ENCODE results near the gene VTI1A. TPM values are rescaled to one million over a fixed set of nuclear protein-coding genes. Genes with fewer than 3 reads are reported as not detected.

Gene VTI1A
- total RNA-seq, 1 donor from 2014 or later = 35.2 TPM

DNA sequence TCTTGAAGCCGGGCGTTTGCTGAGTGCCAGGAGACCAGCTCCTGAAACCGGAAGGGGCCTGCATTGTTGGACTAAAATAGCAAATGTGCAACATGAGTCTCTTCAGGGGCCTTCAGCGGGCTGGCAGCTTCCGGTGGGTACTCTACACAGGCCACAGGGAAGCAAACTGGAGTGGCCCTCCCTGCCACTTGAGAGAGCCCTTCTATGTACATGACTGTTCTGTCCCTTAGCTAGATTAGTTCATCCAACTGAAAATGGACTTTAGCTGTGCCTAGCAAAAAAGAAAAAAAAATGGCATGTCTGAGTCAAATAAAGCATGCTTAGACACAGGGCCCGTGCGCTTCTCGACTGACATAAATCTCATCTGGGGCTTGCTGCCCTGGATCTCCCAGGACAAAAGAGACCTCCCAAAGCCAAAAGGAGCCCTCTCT is 387.8 kb downstream of the VTI1A start:
- Mint-ChIP-seq H3K4me1 (no peaks in the 10 kb centered on the region), H3K36me3 (ENCODE audit: low read depth) (no peaks in the 10 kb centered on the region), H3K27ac (no peak overlapping the region), H3K9me3 (no peaks in the 10 kb centered on the region), H3K27me3 (no peaks in the 10 kb centered on the region), H3K4me3 (no peak overlapping the region)
- intact Hi-C loops (cut with micrococcal nuclease) = no loop called here
- no peak for DNase-seq

DNA sequence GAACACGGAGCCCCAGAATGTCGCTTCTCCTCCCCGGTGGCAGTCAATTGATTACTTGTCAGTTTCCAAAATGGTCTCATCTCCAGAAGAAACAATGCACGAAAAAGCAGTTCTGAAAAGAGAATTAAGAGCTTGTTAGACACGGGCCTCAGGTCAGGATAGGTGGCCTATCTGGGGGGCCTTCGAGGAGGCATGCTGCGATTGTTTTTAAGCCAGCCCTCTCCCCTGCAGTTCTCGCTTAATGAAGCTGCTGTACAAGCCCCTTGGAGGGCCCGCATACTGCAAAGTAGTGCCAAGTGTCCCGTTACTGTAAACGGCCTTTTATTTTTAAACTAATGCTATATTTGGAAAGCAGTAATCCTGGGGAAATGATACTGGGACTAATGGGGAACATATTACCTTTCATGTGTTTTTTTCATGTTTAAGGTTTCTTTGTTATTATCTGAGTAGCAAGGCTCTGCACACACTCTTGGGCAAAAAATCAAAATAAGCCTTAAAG is 388.3 kb downstream of the VTI1A start:
- DNase-seq = no peak
- intact Hi-C loops (cut with micrococcal nuclease) = no loop called here
- H3K27ac Mint-ChIP-seq = no peak overlapping the region

DNA sequence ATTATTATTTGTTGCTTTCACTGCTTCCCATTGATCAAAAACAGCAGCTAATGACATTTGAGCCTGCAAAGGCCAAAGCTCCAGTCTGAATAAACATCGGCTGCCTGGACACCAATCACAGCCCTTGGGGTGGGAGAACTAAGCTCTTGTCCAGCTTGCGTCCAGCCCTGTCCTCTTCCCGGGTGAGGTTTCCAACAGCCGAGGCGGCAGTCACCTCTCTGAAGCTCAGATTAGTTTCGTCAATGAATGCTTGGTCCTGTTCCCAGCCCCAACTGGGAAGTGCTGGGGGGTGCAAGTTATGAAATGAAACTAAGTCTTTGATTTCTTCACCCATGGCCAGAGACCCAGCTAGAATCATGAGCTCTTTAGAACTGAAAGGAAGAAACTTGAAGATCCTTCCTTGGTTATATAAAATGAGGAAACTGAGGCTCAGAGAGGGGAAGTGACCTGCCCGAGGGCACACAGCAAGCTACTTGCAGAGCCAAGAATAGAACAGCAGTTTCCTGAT is 389.0 kb downstream of the VTI1A start:
- intact Hi-C loops (cut with micrococcal nuclease) = no loop called here
- no peaks in the 10 kb centered on the region for H3K4me1 Mint-ChIP-seq
- H3K4me3 Mint-ChIP-seq = no peak overlapping the region
- H3K36me3 Mint-ChIP-seq (ENCODE audit: low read depth) = no peaks in the 10 kb centered on the region
- DNase-seq = no peak
- H3K27ac Mint-ChIP-seq = no peak overlapping the region
- no peaks in the 10 kb centered on the region for H3K27me3 Mint-ChIP-seq
- no peaks in the 10 kb centered on the region for H3K9me3 Mint-ChIP-seq

More for the DNA sequence above, 388.3 kb downstream of the VTI1A start:
- H3K4me1 Mint-ChIP-seq = no peaks in the 10 kb centered on the region
- no peaks in the 10 kb centered on the region for H3K9me3 Mint-ChIP-seq
- H3K27me3 Mint-ChIP-seq = no peaks in the 10 kb centered on the region
- H3K4me3 Mint-ChIP-seq = no peak overlapping the region
- no peaks in the 10 kb centered on the region for H3K36me3 Mint-ChIP-seq (ENCODE audit: low read depth)

DNA sequence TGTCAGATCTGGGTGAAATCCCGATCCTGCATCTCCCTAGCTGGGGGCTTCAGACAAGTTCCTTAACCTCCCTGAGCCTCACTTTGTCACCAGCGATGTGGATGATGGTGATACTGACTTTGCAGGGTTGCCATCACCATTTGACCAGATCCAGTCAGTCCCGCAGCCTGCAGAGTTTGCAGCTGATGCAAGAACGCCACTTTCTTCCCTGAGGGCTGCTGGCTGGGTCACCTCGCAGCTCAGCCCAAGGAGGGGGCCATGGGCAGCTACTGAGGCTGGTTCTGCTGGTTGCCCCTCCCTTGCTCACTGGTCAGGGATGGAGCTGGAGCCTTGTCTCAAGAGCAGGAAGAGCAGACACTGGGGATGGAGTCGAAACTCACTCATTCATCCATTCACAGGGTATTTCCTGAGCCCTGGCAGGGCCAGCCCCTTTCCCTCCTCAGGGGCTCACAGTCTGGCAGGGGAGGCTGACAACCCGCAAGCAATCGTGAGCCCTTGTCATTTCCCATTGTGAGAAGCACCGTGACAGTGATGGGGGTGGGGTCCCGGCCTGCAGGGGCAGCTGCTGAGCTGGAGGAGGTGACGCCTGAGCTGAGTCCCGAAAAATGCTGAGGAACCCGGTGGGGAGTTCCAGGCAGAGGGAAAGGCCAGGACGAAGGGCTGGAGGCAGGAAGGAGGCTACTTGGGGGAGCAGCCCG is 391.9 kb downstream of the VTI1A start:
- no peaks in the 10 kb centered on the region for H3K4me1 Mint-ChIP-seq
- H3K36me3 Mint-ChIP-seq (ENCODE audit: low read depth) = no peaks in the 10 kb centered on the region
- no peak for DNase-seq
- intact Hi-C loops (cut with micrococcal nuclease) = no loop called here
- no peaks in the 10 kb centered on the region for H3K9me3 Mint-ChIP-seq
- H3K4me3 Mint-ChIP-seq = no peak overlapping the region
- no peak overlapping the region for H3K27ac Mint-ChIP-seq
- H3K27me3 Mint-ChIP-seq = no peaks in the 10 kb centered on the region

DNA sequence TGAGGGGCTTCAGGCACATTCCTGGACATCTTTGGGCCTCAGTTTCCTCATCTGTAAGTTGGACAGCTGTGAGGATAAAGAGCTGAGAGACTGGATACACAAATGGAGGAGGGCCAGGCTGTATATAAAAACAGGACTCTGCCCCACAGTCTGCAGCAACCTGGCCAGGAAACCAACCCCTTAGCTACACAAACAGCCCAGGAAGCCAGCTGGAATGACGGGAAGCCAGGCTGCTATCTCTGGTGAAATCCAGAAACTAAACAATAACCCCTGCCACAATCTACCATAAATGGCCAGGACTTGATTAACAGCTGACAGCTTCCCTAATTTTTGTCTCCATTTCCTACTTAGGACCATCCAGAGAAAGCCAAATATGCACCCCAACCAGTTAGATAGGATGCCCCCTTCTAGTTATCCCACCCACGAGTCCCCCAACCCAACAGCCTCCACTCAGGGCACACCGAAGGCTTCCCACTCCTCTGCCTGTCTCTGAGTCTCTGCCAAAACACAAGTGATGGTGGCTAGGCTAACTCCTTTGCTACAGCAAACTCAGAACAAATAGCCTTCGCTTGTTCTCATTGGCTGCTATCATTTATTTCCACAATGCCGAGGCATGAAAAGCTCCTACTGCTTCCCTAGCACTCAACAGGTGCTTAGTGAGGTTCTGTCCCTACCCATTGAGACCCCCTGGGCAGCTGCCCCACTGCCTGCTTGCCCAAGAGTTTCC is 393.1 kb downstream of the VTI1A start:
- Mint-ChIP-seq H3K4me3 (no peak overlapping the region), H3K36me3 (ENCODE audit: low read depth) (no peaks in the 10 kb centered on the region), H3K27ac (no peak overlapping the region), H3K27me3 (no peaks in the 10 kb centered on the region), H3K4me1 (no peaks in the 10 kb centered on the region), H3K9me3 (no peaks in the 10 kb centered on the region)
- DNase-seq = no peak
- intact Hi-C loops (cut with micrococcal nuclease) = no loop called here

DNA sequence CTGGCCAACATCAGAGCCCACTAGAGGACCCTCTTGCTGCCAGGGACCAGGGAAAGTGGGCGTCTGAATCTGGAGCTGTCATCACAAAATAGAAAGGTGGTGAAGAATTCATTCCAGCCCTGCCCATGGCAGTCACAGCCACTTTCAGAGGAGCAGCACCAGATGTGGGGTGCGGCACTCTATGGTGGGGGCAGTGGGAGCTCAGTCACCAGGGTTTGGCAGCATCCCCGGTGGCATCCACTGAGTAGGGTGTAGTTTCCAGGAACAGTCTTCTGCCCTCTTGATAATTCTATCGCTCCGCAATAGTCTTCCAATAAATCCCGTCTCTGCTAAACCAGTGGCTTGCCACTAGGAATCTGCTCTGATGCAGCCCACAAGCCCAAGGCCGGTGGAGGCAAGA is 394.5 kb downstream of the VTI1A start:
- Mint-ChIP-seq H3K36me3 (ENCODE audit: low read depth) (no peaks in the 10 kb centered on the region), H3K9me3 (peaks cover 3% of the 10 kb centered on the region), H3K27ac (no peak overlapping the region), H3K27me3 (no peaks in the 10 kb centered on the region), H3K4me1 (no peaks in the 10 kb centered on the region), H3K4me3 (no peak overlapping the region)
- intact Hi-C loops (cut with micrococcal nuclease) = no loop called here
- no peak for DNase-seq

DNA sequence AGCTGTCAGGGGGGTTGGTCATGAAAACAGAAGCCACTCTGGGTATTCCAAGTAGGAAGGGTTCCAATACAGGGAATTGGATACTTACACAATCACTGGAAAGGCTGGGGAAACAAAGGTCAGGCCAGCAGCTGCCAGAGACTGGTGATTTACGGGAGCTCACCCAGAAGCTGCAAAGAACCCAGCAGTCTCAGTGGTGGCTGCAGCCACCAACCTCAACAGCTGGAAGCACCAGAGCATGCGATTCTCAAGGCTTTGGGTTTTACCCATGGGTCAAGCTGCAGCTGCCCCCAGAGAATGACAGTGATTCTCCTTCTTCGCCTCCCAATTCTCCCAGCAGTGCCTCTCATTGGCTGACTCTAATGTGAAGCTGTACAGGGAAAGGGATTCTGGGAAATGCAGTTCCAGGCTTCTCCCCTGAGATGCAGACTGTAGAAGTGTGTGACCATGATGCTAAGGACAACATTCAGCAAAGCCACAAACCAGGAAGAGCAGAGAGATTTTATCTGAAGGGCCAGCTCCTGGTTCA is 395.9 kb downstream of the VTI1A start:
- no peaks in the 10 kb centered on the region for H3K27me3 Mint-ChIP-seq
- H3K36me3 Mint-ChIP-seq (ENCODE audit: low read depth) = peaks cover 5% of the 10 kb centered on the region
- no peak overlapping the region for H3K27ac Mint-ChIP-seq
- DNase-seq = no peak
- no peaks in the 10 kb centered on the region for H3K4me1 Mint-ChIP-seq
- no peak overlapping the region for H3K4me3 Mint-ChIP-seq
- peaks cover 11% of the 10 kb centered on the region for H3K9me3 Mint-ChIP-seq
- intact Hi-C loops (cut with micrococcal nuclease) = no loop called here

DNA sequence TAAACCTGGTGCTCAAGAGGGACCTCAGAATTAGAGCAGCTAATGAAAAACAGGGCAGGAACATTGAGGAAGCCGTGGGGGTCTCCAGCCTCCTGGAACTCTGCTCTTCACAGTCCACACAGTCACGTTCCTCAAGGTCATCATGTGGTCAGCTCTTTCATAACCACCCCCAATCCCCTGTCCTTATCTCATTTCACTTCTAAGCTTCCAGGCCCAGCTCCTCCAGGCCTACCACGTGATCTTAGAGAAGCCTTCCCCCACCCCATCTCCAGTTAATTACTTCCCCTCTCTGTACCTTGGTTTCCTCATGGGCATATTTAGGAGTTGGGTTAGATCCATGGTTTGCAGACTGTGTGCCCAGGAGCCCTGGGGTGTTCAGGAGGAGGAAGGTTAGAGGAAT is 396.6 kb downstream of the VTI1A start:
- H3K27ac Mint-ChIP-seq = no peak overlapping the region
- H3K9me3 Mint-ChIP-seq = peaks cover 16% of the 10 kb centered on the region
- no peak overlapping the region for H3K4me3 Mint-ChIP-seq
- intact Hi-C loops (cut with micrococcal nuclease) = no loop called here
- no peaks in the 10 kb centered on the region for H3K4me1 Mint-ChIP-seq
- peaks cover 5% of the 10 kb centered on the region for H3K36me3 Mint-ChIP-seq (ENCODE audit: low read depth)
- no peak for DNase-seq
- no peaks in the 10 kb centered on the region for H3K27me3 Mint-ChIP-seq

DNA sequence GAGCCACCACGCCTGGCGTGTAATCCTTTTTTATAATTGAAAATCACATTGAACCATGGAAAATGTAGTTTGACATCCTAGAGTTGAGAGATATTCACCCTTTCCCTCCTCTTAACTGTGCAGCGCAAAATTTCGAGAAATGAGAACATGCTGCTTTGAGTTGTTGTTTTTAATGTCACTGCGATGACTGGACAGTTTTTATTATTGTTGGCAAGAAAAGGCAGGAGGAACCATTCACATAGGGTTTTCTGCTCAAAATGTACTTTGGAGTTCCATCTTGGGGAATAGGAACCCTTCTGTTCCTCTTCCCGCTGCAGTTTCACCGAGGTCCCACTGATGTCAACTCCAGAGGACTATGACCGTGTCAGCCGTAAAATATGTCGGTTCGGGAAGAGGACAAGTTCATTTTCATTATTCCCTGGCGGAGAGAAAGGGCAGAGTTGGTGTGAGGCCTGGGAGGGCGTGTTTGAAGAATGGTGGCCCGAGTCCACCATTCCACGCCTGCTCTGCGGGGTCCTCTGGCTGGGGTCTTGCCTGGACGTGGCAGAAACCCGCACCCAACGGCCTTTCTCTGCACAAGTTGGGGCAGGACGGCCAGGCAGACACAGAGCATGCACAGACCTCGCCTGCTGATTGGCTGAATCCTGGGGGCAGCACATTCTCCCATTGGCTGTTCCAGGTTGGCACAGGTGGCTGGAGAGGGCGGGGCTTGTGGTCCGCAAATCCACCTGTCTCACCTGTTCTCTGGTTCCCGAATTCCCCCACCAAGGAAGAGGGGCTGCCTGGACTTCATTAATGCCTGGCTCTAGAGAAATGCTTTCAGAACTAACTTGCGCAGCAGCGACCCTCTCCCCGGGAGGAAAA is 397.9 kb downstream of the VTI1A start:
- Mint-ChIP-seq H3K36me3 (ENCODE audit: low read depth) (peaks cover 5% of the 10 kb centered on the region), H3K27me3 (no peaks in the 10 kb centered on the region), H3K4me3 (no peak overlapping the region), H3K4me1 (no peaks in the 10 kb centered on the region), H3K27ac (no peak overlapping the region), H3K9me3 (peaks cover 16% of the 10 kb centered on the region)
- no peak for DNase-seq
- intact Hi-C loops (cut with micrococcal nuclease) = no loop called here

DNA sequence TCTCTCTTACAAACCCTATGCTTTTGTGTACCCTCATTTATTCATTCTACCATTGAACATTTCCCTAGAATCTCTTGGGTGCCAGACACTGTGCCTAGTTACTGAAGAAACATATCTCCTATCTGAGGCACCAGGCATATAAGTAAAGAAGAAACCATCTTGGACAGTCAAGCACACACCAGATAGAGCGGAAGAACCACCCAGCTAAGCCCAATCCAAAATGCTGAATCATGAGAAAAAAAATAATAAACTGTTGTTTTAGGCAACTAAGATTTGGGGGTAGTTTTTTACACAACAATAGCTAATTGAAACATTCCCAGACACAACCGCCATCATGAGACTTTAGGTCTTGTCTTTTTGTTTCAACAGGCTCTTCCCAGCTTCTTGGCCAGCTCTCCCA is 400.8 kb downstream of the VTI1A start:
- Mint-ChIP-seq H3K9me3 (peaks cover 16% of the 10 kb centered on the region), H3K4me1 (no peaks in the 10 kb centered on the region), H3K36me3 (ENCODE audit: low read depth) (peaks cover 5% of the 10 kb centered on the region), H3K4me3 (no peak overlapping the region), H3K27me3 (no peaks in the 10 kb centered on the region), H3K27ac (no peak overlapping the region)
- no peak for DNase-seq
- intact Hi-C loops (cut with micrococcal nuclease) = no loop called here

DNA sequence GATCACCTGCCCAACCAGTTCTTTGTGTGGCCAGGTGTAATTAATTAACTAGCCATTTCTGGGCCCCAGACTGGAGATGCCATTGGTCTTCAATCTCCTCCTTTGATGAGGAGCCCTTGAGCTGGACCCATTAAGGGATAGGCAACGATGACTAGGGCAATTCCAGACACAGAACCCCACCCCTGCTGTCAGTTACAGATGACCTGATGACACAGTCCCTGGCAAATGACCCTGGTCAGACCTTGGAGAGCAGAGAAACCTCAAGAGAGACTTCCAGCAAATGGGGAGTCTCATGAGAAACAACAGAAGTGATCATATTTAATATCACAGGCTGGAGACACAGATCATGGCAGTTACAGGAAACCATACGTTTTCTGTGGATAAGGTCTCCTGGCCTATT is 401.2 kb downstream of the VTI1A start:
- no peaks in the 10 kb centered on the region for H3K27me3 Mint-ChIP-seq
- intact Hi-C loops (cut with micrococcal nuclease) = no loop called here
- H3K9me3 Mint-ChIP-seq = peaks cover 16% of the 10 kb centered on the region
- peaks cover 5% of the 10 kb centered on the region for H3K36me3 Mint-ChIP-seq (ENCODE audit: low read depth)
- DNase-seq = no peak
- no peaks in the 10 kb centered on the region for H3K4me1 Mint-ChIP-seq
- H3K27ac Mint-ChIP-seq = no peak overlapping the region
- H3K4me3 Mint-ChIP-seq = no peak overlapping the region

DNA sequence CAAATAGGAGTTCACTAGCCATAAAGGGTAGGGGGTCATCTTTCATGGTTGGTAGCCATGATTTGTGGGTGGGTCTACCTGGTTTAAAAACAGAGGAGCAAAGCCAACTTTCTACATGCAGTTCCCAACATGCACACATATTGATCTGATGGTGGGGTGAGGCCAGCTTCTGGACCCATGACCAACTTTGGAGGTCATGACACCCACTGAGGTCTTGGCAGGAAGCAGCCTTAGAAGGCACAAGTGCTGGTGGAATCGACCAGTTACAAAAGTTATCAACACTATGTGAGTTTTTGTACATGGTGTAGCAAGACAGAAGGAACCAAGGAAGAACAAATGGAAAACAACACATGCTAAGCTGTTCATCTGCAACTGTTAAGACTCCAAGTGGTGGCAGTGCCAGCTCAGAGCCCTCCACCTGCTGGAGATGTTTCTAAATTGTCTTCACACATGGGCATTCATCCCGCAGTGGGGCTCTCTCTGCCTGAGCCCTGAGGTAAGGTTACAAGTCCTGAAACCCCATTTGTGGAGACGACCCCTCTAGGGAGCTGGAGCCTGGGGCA is 401.9 kb downstream of the VTI1A start:
- Mint-ChIP-seq H3K36me3 (ENCODE audit: low read depth) (peaks cover 5% of the 10 kb centered on the region), H3K4me3 (no peak overlapping the region), H3K27me3 (no peaks in the 10 kb centered on the region), H3K4me1 (no peaks in the 10 kb centered on the region), H3K27ac (no peak overlapping the region), H3K9me3 (peaks cover 16% of the 10 kb centered on the region)
- intact Hi-C loops (cut with micrococcal nuclease) = no loop called here
- DNase-seq = no peak

DNA sequence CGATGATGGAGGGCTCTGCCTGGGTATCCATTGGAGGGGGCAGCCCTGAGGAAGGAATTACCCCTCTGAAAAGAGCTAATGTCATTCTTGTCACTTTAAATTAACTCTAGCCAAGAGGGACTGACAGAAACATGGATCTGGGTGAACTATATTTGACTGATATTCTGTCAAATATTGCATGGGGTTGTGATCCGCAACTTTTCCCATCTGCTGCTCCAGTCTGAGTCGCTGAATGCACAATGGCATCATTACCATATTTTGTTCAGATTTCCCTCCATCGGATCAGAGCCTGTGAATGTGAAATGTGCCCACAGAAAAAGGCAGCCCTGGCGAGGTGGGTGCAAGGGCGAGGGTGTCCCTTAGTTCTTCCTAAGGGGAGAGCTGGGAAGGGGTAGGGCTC is 402.5 kb downstream of the VTI1A start:
- peaks cover 16% of the 10 kb centered on the region for H3K9me3 Mint-ChIP-seq
- H3K4me3 Mint-ChIP-seq = no peak overlapping the region
- H3K36me3 Mint-ChIP-seq (ENCODE audit: low read depth) = peaks cover 5% of the 10 kb centered on the region
- H3K27ac Mint-ChIP-seq = no peak overlapping the region
- H3K27me3 Mint-ChIP-seq = no peaks in the 10 kb centered on the region
- DNase-seq = no peak
- intact Hi-C loops (cut with micrococcal nuclease) = no loop called here
- no peaks in the 10 kb centered on the region for H3K4me1 Mint-ChIP-seq
